ENCODE measurements around the gene MEIS2.

DNA sequence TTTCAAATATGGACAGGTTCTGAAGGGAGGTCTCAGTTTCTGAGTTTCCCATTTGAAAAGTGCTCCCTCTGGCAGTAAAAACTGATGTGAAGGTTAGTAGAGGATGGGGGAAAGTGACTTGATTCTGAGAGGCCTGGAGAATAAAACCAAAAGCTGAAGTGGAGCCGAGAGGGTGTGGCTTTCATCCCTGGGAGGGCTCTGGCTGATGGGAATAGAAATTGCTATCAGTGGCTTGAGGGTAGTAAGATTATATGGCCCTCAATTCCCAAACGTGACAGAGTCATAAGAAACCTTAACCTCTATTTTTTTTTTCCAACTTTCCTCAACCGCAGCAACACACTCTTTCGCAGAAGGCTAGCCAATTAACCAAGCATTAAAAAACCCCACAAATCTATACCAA, 185.9 kb downstream of the MEIS2 start:
- TF ChIP-seq, protein P1, sequence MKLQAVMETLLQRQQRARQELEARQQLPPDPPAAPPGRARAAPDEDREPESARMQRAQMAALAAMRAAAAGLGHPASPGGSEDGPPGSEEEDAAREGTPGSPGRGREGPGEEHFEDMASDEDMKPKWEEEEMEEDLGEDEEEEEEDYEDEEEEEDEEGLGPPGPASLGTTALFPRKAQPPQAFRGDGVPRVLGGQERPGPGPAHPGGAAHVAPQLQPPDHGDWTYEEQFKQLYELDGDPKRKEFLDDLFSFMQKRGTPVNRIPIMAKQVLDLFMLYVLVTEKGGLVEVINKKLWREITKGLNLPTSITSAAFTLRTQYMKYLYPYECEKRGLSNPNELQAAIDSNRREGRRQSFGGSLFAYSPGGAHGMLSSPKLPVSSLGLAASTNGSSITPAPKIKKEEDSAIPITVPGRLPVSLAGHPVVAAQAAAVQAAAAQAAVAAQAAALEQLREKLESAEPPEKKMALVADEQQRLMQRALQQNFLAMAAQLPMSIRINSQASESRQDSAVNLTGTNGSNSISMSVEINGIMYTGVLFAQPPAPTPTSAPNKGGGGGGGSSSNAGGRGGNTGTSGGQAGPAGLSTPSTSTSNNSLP (IDR thresholded peaks at IDR 0.05; ENCODE audit: low read depth, low read length): no peak
- TF ChIP-seq BHLHE40 (IDR thresholded peaks at IDR 0.05; ENCODE audit: low read length) (no peak), RBM22 (optimal IDR thresholded peaks at IDR 0.05; ENCODE audit: low read length) (no peak), ZNF333 (CRISPR knock-in tag; IDR thresholded peaks at IDR 0.05; ENCODE audit: borderline replicate concordance) (no peak)
- TF ChIP-seq, protein P2, sequence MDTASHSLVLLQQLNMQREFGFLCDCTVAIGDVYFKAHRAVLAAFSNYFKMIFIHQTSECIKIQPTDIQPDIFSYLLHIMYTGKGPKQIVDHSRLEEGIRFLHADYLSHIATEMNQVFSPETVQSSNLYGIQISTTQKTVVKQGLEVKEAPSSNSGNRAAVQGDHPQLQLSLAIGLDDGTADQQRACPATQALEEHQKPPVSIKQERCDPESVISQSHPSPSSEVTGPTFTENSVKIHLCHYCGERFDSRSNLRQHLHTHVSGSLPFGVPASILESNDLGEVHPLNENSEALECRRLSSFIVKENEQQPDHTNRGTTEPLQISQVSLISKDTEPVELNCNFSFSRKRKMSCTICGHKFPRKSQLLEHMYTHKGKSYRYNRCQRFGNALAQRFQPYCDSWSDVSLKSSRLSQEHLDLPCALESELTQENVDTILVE (CRISPR knock-in tag; IDR thresholded peaks at IDR 0.05): no peak

Measured in HepG2 (cell line).